Activated naive CD8-positive, alpha-beta T cell treated with anti-CD3 and anti-CD28 coated beads, Interleukin-2, amount 10 ng/mL, durations not matched to agents 7 days and 5 days (primary cell): Measurements from ENCODE around the gene NDUFA13. TPM values are rescaled to one million over a fixed set of nuclear protein-coding genes. Genes with fewer than 3 reads are reported as not detected.
A peak's percentile ranks its signal among the peaks of the same experiment; 100 is the strongest.

Experiments used
- ATAC-seq: fragments of 150-1000 bp; cut with Tn5 transposase; one replicate; pipeline ENCODE4 v1.10.0; 2021; ENCODE audit warnings: low read depth, moderate library complexity
- POLR2A ChIA-PET: fragments of 350-600 bp; sonication (Branson Sonifier 250); formaldehyde crosslinking; loops from one replicate; lab custom pipeline; 2021; ENCODE audit warnings: antibody characterized with exemption; lab: Charles Lee
- DNase-seq: peaks from one replicate; pipeline ENCODE4 v3.0.0; 2021
- H3K27ac Mint-ChIP-seq: one replicate; pipeline ENCODE4 v1.8.0; 2022; ENCODE audit warnings: mild to moderate bottlenecking, mixed read lengths
- H3K27me3 Mint-ChIP-seq: one replicate; pipeline ENCODE4 v1.8.0; 2022; ENCODE audit warnings: mild to moderate bottlenecking, moderate library complexity, mixed read lengths
- H3K36me3 Mint-ChIP-seq: one replicate; pipeline ENCODE4 v1.8.0; 2021; ENCODE audit warnings: mild to moderate bottlenecking, mixed read lengths
- H3K4me1 Mint-ChIP-seq: one replicate; pipeline ENCODE4 v1.8.0; 2021; ENCODE audit warnings: mixed read lengths
- H3K4me3 Mint-ChIP-seq: one replicate; pipeline ENCODE4 v1.8.0; 2022; ENCODE audit warnings: mild to moderate bottlenecking, moderate library complexity, mixed read lengths
- H3K9me3 Mint-ChIP-seq: one replicate; pipeline ENCODE4 v1.8.0; 2021; ENCODE audit warnings: mixed read lengths
- total RNA-seq, 2 experiments: library from RNA; stranded (reverse); gene quantifications; one replicate each; pipeline ENCODE4 v1.2.3, GENCODE V29; 2021

The NDUFA13 gene
- total RNA-seq, 2 experiments from 2014 or later = 306 to 336 TPM

GRCh38 chr19:19554074-19555023 lies 38.3 kb downstream of the NDUFA13 start:
- ATAC-seq (peak; percentile 59), DNase-seq (peak; percentile 72)
- no peak overlapping the region for H3K4me3 Mint-ChIP-seq
- POLR2A ChIA-PET = interaction anchor here (0.8 kb wide), 1 partner anchor 23 kb away, joined by 9 read pairs; no protein-coding TSS in a partner anchor
- peak overlapping the region; percentile 38 for H3K27ac Mint-ChIP-seq
- no peaks in the 10 kb centered on the region for H3K27me3 Mint-ChIP-seq
- H3K9me3 Mint-ChIP-seq = no peaks in the 10 kb centered on the region
- H3K36me3 Mint-ChIP-seq = peaks cover 9% of the 10 kb centered on the region
- peaks cover 7% of the 10 kb centered on the region for H3K4me1 Mint-ChIP-seq

- no peak overlapping the region for H3K4me3 Mint-ChIP-seq
- H3K36me3 Mint-ChIP-seq = peaks cover 15% of the 10 kb centered on the region
- H3K27me3 Mint-ChIP-seq = no peaks in the 10 kb centered on the region
- peak overlapping the region; percentile 61 for H3K27ac Mint-ChIP-seq
- POLR2A ChIA-PET = interaction anchor here (0.5 to 1.2 kb wide), 2 partner anchors 10 to 41 kb away, joined by 3 to 6 read pairs; no protein-coding TSS in a partner anchor
- no peaks in the 10 kb centered on the region for H3K9me3 Mint-ChIP-seq
- ATAC-seq (no peak), DNase-seq (no peak)
- peaks cover 8% of the 10 kb centered on the region for H3K4me1 Mint-ChIP-seq
These were observed 42.0 kb downstream of the NDUFA13 start for GRCh38 chr19:19558055-19558454.

GRCh38 chr19:19558636-19559035 lies 42.6 kb downstream of the NDUFA13 start:
- H3K9me3 Mint-ChIP-seq = no peaks in the 10 kb centered on the region
- H3K27me3 Mint-ChIP-seq = no peaks in the 10 kb centered on the region
- ATAC-seq = no peak
- no peak overlapping the region for H3K4me3 Mint-ChIP-seq
- no peak for DNase-seq
- H3K36me3 Mint-ChIP-seq = peaks cover 15% of the 10 kb centered on the region
- POLR2A ChIA-PET = interaction anchor here (1.2 kb wide), 1 partner anchor 11 kb away, joined by 3 read pairs; no protein-coding TSS in a partner anchor
- peaks cover 8% of the 10 kb centered on the region for H3K4me1 Mint-ChIP-seq
- peak overlapping the region; percentile 62 for H3K27ac Mint-ChIP-seq

GRCh38 chr19:19559931-19560330 lies 43.9 kb downstream of the NDUFA13 start:
- Mint-ChIP-seq H3K4me3 (no peak overlapping the region), H3K36me3 (peaks cover 24% of the 10 kb centered on the region), H3K4me1 (peaks cover 5% of the 10 kb centered on the region), H3K27me3 (no peaks in the 10 kb centered on the region), H3K27ac (peak overlapping the region; percentile 61), H3K9me3 (peaks cover under 1% of the 10 kb centered on the region)
- DNase-seq (no peak), ATAC-seq (no peak)
- POLR2A ChIA-PET = interaction anchor here (0.6 to 1.8 kb wide), 4 partner anchors 12 to 104 kb away, joined by 3 to 5 read pairs (median 4); partner anchors contain the start of gene ATP13A1

GRCh38 chr19:19561946-19562664 lies 46.1 kb downstream of the NDUFA13 start:
- POLR2A ChIA-PET = interaction anchor here (1.1 kb wide), 1 partner anchor 82 kb away, joined by 3 read pairs; the partner anchor contains the start of gene GMIP
- Mint-ChIP-seq H3K27ac (peak overlapping the region; percentile 56), H3K4me3 (no peak overlapping the region)

GRCh38 chr19:19562665-19563347 lies 46.8 kb downstream of the NDUFA13 start:
- Mint-ChIP-seq H3K27me3 (no peaks in the 10 kb centered on the region), H3K4me1 (peaks cover 5% of the 10 kb centered on the region), H3K4me3 (no peak overlapping the region), H3K9me3 (peaks cover 1% of the 10 kb centered on the region), H3K27ac (peak overlapping the region; percentile 64), H3K36me3 (peaks cover 33% of the 10 kb centered on the region)
- DNase-seq (no peak), ATAC-seq (peak; percentile 71)
- POLR2A ChIA-PET = no interaction called here

More at GRCh38 chr19:19561946-19562664, 46.1 kb downstream of the NDUFA13 start:
- Mint-ChIP-seq H3K4me1 (peaks cover 5% of the 10 kb centered on the region), H3K36me3 (peaks cover 30% of the 10 kb centered on the region), H3K9me3 (peaks cover 1% of the 10 kb centered on the region), H3K27me3 (no peaks in the 10 kb centered on the region)
- no peak for DNase-seq
- ATAC-seq = no peak

GRCh38 chr19:19563348-19563848 lies 47.4 kb downstream of the NDUFA13 start:
- Mint-ChIP-seq H3K4me1 (peaks cover 5% of the 10 kb centered on the region), H3K36me3 (peaks cover 33% of the 10 kb centered on the region), H3K9me3 (peaks cover 1% of the 10 kb centered on the region), H3K27ac (no peak overlapping the region), H3K27me3 (no peaks in the 10 kb centered on the region), H3K4me3 (no peak overlapping the region)
- ATAC-seq = no peak
- POLR2A ChIA-PET = no interaction called here
- no peak for DNase-seq

- DNase-seq (no peak), ATAC-seq (no peak)
- Mint-ChIP-seq H3K4me3 (no peak overlapping the region), H3K27ac (no peak overlapping the region), H3K4me1 (no peaks in the 10 kb centered on the region), H3K36me3 (peaks cover 47% of the 10 kb centered on the region), H3K9me3 (peaks cover 1% of the 10 kb centered on the region), H3K27me3 (no peaks in the 10 kb centered on the region)
- POLR2A ChIA-PET = no interaction called here
These were observed 50.3 kb downstream of the NDUFA13 start for GRCh38 chr19:19566306-19566705.

GRCh38 chr19:19567391-19567790 lies 51.4 kb downstream of the NDUFA13 start:
- POLR2A ChIA-PET = interaction anchor here (0.6 to 1.6 kb wide), 3 partner anchors 13 to 60 kb away, joined by 3 to 5 read pairs (median 5); no protein-coding TSS in a partner anchor
- Mint-ChIP-seq H3K36me3 (peaks cover 48% of the 10 kb centered on the region), H3K4me1 (no peaks in the 10 kb centered on the region), H3K27ac (peak overlapping the region; percentile 67), H3K27me3 (no peaks in the 10 kb centered on the region), H3K4me3 (no peak overlapping the region), H3K9me3 (peaks cover 1% of the 10 kb centered on the region)
- ATAC-seq (no peak), DNase-seq (no peak)

- peaks cover 1% of the 10 kb centered on the region for H3K9me3 Mint-ChIP-seq
- DNase-seq (no peak), ATAC-seq (no peak)
- no peaks in the 10 kb centered on the region for H3K4me1 Mint-ChIP-seq
- no peak overlapping the region for H3K27ac Mint-ChIP-seq
- H3K4me3 Mint-ChIP-seq = no peak overlapping the region
- H3K27me3 Mint-ChIP-seq = no peaks in the 10 kb centered on the region
- POLR2A ChIA-PET = interaction anchor here (0.5 to 1.6 kb wide), 4 partner anchors 12 to 199 kb away, joined by 3 to 5 read pairs (median 3); no protein-coding TSS in a partner anchor
- H3K36me3 Mint-ChIP-seq = peaks cover 46% of the 10 kb centered on the region
These were observed 53.1 kb downstream of the NDUFA13 start for GRCh38 chr19:19568802-19569756.

GRCh38 chr19:19570571-19570970 lies 54.5 kb downstream of the NDUFA13 start:
- Mint-ChIP-seq H3K36me3 (peaks cover 36% of the 10 kb centered on the region), H3K4me3 (no peak overlapping the region), H3K27me3 (no peaks in the 10 kb centered on the region), H3K9me3 (no peaks in the 10 kb centered on the region), H3K27ac (peak overlapping the region; percentile 49), H3K4me1 (peaks cover 3% of the 10 kb centered on the region)
- POLR2A ChIA-PET = interaction anchor here (0.5 kb wide), 1 partner anchor 28 kb away, joined by 3 read pairs; no protein-coding TSS in a partner anchor
- DNase-seq (no peak), ATAC-seq (no peak)
